Caco-2 (cell line): ENCODE results near the gene PARP1. TPM values are rescaled to one million over a fixed set of nuclear protein-coding genes. Genes with fewer than 3 reads are reported as not detected.

Source experiments
- BruUV-seq: library from RNA; stranded (reverse); fragments of 400-500 nt; replicated peaks from 2 replicates; lab custom pipeline; 2021; lab: Mats Ljungman, UMichigan
- CTCF ChIA-PET: fragments of 300-600 bp; sonication (Branson Sonifier 250); formaldehyde crosslinking; loops from one replicate; lab custom pipeline; 2022; ENCODE audit warnings: antibody characterized with exemption; lab: Charles Lee
- POLR2A ChIA-PET: fragments of 300-600 bp; sonication (Branson Sonifier 250); formaldehyde crosslinking; loops from one replicate; lab custom pipeline; 2022; ENCODE audit warnings: antibody characterized with exemption; lab: Charles Lee
- DNase-seq, 2 experiments: peaks; one replicate each; pipeline versions ENCODE4 v3.0.0 to v3.0.0-alpha.2; 2020 to 2022
- H3K27me3 ChIP-seq: replicated peaks from 2 replicates; pipeline ENCODE4 v1.6.0; 2011; ENCODE audit warnings: low read length; ENCODE audit not compliant: control insufficient read depth, insufficient read depth
- H3K36me3 ChIP-seq: 2 replicates; pipeline ENCODE4 v1.5.1; 2011; ENCODE audit warnings: low read length; ENCODE audit not compliant: control insufficient read depth, insufficient read depth
- H3K4me1 ChIP-seq: fragments of 250-450 bp; sonication (Bioruptor Pico); 2 replicates; pipeline ENCODE4 v1.5.1; 2020; ENCODE audit warnings: mild to moderate bottlenecking
- H3K4me3 ChIP-seq: 2 replicates; pipeline ENCODE4 v1.5.1; 2011; ENCODE audit warnings: low read depth, mild to moderate bottlenecking, control low read depth, low read length
- H3K9me3 ChIP-seq: fragments of 250-450 bp; sonication (Bioruptor Pico); 2 replicates; pipeline ENCODE4 v1.5.1; 2020; ENCODE audit warnings: mild to moderate bottlenecking, moderate library complexity
- H3K27ac Mint-ChIP-seq: one replicate; pipeline ENCODE4 v1.8.0; 2022; ENCODE audit warnings: mixed read lengths; ENCODE audit not compliant: unreplicated experiment
- H3K27me3 Mint-ChIP-seq: one replicate; pipeline ENCODE4 v1.8.0; 2022; ENCODE audit warnings: mixed read lengths; ENCODE audit not compliant: insufficient read depth, unreplicated experiment
- H3K36me3 Mint-ChIP-seq: one replicate; pipeline ENCODE4 v1.8.0; 2022; ENCODE audit warnings: mild to moderate bottlenecking, mixed read lengths; ENCODE audit not compliant: insufficient read depth, unreplicated experiment
- H3K4me1 Mint-ChIP-seq: one replicate; pipeline ENCODE4 v1.8.0; 2022; ENCODE audit warnings: low read depth, mixed read lengths; ENCODE audit not compliant: unreplicated experiment
- H3K4me3 Mint-ChIP-seq: one replicate; pipeline ENCODE4 v1.8.0; 2022; ENCODE audit warnings: mild to moderate bottlenecking, moderate library complexity, mixed read lengths; ENCODE audit not compliant: unreplicated experiment
- H3K9me3 Mint-ChIP-seq: one replicate; pipeline ENCODE4 v1.8.0; 2022; ENCODE audit warnings: mixed read lengths; ENCODE audit not compliant: unreplicated experiment
- intact Hi-C: fragments of 100-400 bp; cut with micrococcal nuclease; formaldehyde crosslinking; loops from one replicate; pipeline ENCODE4 v1.10.0; 2022; ENCODE audit not compliant: unreplicated experiment
- total RNA-seq: library from RNA; stranded (reverse); gene quantifications from 2 replicates; pipeline ENCODE4 v1.2.3, GENCODE V29; 2022
- TF ChIP-seq, protein P1 (sequence below), 2 experiments: fragments of 200-600 bp in 1 of 2; IDR thresholded peaks; 1 replicate in 1 of 2; 2 replicates in 1 of 2; pipeline versions ENCODE4 v1.5.1 to v1.8.0; 2011 to 2022; ENCODE audit warnings: antibody characterized with exemption in 1 of 2, control low read depth in 1 of 2, inconsistent platforms in 1 of 2, low read depth in 1 of 2, low read length in 1 of 2, mild to moderate bottlenecking in 1 of 2, moderate library complexity in 1 of 2; ENCODE audit not compliant: insufficient read depth in 1 of 2, severe bottlenecking in 1 of 2, unreplicated experiment in 1 of 2

Gene PARP1
- total RNA-seq, 1 experiment from 2014 or later = 136 TPM

- TF ChIP-seq, protein P1, sequence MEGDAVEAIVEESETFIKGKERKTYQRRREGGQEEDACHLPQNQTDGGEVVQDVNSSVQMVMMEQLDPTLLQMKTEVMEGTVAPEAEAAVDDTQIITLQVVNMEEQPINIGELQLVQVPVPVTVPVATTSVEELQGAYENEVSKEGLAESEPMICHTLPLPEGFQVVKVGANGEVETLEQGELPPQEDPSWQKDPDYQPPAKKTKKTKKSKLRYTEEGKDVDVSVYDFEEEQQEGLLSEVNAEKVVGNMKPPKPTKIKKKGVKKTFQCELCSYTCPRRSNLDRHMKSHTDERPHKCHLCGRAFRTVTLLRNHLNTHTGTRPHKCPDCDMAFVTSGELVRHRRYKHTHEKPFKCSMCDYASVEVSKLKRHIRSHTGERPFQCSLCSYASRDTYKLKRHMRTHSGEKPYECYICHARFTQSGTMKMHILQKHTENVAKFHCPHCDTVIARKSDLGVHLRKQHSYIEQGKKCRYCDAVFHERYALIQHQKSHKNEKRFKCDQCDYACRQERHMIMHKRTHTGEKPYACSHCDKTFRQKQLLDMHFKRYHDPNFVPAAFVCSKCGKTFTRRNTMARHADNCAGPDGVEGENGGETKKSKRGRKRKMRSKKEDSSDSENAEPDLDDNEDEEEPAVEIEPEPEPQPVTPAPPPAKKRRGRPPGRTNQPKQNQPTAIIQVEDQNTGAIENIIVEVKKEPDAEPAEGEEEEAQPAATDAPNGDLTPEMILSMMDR (IDR thresholded peaks at IDR 0.05; ENCODE audit: insufficient read depth in 1 of 2, low read depth in 1 of 2, low read length in 1 of 2, severe bottlenecking in 1 of 2, unreplicated experiment in 1 of 2) = no peak
- Histone ChIP-seq H3K9me3 (no peaks in the 10 kb centered on the region), H3K4me1 (no peaks in the 10 kb centered on the region), H3K4me3 (no peak overlapping the region), H3K27me3 (no peaks in the 10 kb centered on the region), H3K36me3 (no peaks in the 10 kb centered on the region; the same call in none of the 2 replicates)
- peaks cover 55% of the 10 kb centered on the region for H3K36me3 Mint-ChIP-seq
- no peaks in the 10 kb centered on the region for H3K4me1 Mint-ChIP-seq
- BruUV-seq = no TSS peak
- no peak overlapping the region for H3K27ac Mint-ChIP-seq
- H3K27me3 Mint-ChIP-seq = no peaks in the 10 kb centered on the region
- DNase-seq = no peak
- POLR2A ChIA-PET = interaction anchor here (0.6 kb wide), 1 partner anchor 580 kb away, joined by 3 read pairs; no protein-coding TSS in a partner anchor
- H3K9me3 Mint-ChIP-seq = no peaks in the 10 kb centered on the region
- no peak overlapping the region for H3K4me3 Mint-ChIP-seq
- intact Hi-C loops = no loop called here
- CTCF ChIA-PET = no interaction called here
Observed at GRCh38 chr1:226366290-226366689, 41.6 kb downstream of the PARP1 start.

DNA sequence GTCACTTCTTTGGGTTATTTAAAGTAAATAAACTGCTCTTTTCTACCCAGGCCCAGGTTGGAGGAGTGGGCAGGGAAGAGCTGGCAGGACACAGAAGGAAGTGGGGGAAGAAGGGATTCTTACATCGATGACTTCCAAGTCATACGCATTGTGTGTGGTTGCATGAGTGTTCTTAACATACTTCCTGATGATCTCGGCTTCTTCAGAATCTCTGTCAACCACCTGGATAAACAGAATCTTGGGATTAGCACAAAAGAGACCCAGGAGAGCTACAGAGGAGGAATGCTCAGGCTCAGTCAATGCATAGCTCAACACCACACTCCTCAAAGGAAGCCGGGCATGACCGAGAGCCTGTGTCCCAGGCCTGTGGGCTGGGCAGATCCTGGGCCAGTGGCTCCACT is 42.1 kb downstream of the PARP1 start:
- no peak for DNase-seq
- no peaks in the 10 kb centered on the region; the same call in none of the 2 replicates for H3K36me3 ChIP-seq
- H3K9me3 ChIP-seq = no peaks in the 10 kb centered on the region
- no TSS peak for BruUV-seq
- H3K4me1 Mint-ChIP-seq = no peaks in the 10 kb centered on the region
- CTCF ChIA-PET = no interaction called here
- H3K4me1 ChIP-seq = no peaks in the 10 kb centered on the region
- no peak overlapping the region for H3K4me3 ChIP-seq
- POLR2A ChIA-PET = interaction anchor here (0.6 kb wide), 1 partner anchor 580 kb away, joined by 3 read pairs; no protein-coding TSS in a partner anchor
- H3K27me3 ChIP-seq = no peaks in the 10 kb centered on the region
- H3K9me3 Mint-ChIP-seq = no peaks in the 10 kb centered on the region
- H3K4me3 Mint-ChIP-seq = no peak overlapping the region
- intact Hi-C loops = no loop called here
- no peak overlapping the region for H3K27ac Mint-ChIP-seq
- peaks cover 56% of the 10 kb centered on the region for H3K36me3 Mint-ChIP-seq
- TF ChIP-seq, protein P1 (IDR thresholded peaks at IDR 0.05; ENCODE audit: insufficient read depth in 1 of 2, low read depth in 1 of 2, low read length in 1 of 2, severe bottlenecking in 1 of 2, unreplicated experiment in 1 of 2) = no peak
- H3K27me3 Mint-ChIP-seq = no peaks in the 10 kb centered on the region

DNA sequence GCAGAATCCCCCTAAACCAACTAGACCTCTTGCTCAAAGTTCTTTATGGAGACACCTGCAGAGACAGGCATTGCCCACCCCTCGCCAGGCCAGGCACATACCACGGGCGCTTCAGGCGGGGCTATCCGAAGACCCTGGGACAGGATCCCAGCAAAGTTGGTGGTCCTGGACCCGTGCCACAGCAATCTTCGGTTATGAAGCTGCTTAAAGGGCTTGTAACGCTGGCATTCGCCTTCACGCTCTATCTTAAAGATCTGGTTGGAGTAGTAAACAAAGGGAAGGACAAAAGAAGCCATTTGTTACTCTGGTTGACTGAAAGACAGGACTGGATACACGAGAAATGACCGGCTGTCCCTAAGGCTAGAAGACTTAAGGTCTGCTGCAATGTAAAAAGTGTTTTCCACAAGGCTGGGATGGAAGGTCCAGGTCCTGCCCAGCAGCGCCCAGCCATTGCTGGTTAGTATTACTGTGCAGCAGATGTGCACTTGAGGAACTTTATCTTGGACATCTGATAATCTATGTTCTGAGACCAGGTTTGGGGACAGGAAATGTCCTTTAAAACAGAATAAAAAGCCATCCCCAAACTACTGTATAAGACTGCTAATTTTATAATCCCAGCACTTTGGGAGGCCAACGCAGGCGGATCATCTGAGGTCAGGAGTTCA is 42.9 kb downstream of the PARP1 start:
- ChIA-PET CTCF (no interaction called here), POLR2A (no interaction called here)
- Mint-ChIP-seq H3K4me1 (no peaks in the 10 kb centered on the region), H3K9me3 (no peaks in the 10 kb centered on the region), H3K4me3 (no peak overlapping the region), H3K36me3 (peaks cover 61% of the 10 kb centered on the region), H3K27ac (no peak overlapping the region), H3K27me3 (no peaks in the 10 kb centered on the region)
- DNase-seq = no peak
- TF ChIP-seq, protein P1 (IDR thresholded peaks at IDR 0.05; ENCODE audit: insufficient read depth in 1 of 2, low read depth in 1 of 2, low read length in 1 of 2, severe bottlenecking in 1 of 2, unreplicated experiment in 1 of 2) = no peak
- Histone ChIP-seq H3K36me3 (no peaks in the 10 kb centered on the region; the same call in none of the 2 replicates), H3K27me3 (no peaks in the 10 kb centered on the region), H3K4me3 (no peak overlapping the region), H3K4me1 (no peaks in the 10 kb centered on the region), H3K9me3 (no peaks in the 10 kb centered on the region)
- intact Hi-C loops = no loop called here
- no TSS peak for BruUV-seq
